Hypothalamus (tissue), 51 donors: Measurements from ENCODE around the gene WBP1L.
"Not testable (repeated sequence)": the region's sequence is repeated elsewhere in the genome, so short reads cannot be mapped to it uniquely, and the experiment has no call there.

ENCODE experiments used
- DNase-seq, 51 donors: peaks; one replicate each; lab custom pipeline; 2025; lab: John Stamatoyannopoulos, UW

WBP1L gene

DNA sequence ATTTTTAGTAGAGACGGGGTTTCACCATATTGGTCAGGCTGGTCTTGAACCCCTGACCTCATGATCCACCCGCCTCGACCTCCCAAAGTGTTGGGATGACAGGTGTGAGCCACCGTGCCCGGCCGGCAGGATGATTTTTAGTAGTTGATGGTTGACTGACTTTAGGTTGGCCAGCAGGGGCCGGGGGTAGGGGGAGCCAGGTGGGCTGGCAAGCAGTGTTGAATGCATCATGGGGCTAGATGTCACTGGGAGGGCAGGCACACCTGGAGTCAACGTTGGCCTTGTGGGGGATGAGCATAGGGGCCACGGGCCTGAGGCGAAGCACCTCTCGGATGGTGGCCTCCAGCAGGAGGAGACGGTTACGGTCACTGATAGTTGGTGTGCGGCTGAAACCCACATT lies 88.5 kb downstream of the WBP1L start:
- DNase-seq, result no peak

DNA sequence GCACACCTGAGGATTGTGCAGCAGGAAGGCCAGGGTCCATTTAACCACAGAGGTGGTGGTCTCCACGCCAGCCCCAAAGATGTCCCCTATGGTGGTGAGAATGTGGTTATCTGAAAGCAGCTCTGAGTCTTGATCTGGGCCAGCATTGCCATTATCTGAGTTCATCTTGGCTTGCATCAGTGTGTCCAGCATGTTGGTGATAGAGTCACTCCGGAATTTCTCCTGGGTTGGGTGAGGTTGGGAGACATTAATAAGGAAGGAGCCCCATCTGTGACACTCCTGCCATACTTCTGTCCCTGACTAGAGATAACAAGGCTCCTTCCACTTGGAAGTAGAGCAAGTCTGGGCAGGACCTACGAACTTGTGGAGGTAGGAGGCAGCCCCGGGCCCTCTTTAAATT lies 89.2 kb downstream of the WBP1L start:
- DNase-seq, result no peak

DNA sequence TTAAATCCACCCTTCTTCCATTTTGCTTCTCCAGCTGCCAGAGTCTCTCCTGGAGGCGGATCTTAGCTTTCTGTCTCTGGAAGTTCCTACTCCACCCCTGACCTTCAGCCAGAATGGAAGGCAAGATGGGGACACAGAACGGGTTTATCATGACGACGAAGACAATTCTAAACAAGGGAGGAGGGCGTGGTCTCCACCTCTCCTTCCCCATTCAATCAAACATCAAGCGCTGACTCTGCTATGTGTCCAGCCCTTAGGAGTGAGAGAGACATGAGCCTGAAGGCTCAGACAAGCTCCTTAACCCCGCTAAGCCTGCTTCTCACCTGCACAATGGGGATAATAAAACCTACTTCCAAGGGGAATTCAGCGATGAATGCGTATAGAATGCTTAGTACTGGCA lies 90.4 kb downstream of the WBP1L start:
- DNase-seq, result no peak

DNA sequence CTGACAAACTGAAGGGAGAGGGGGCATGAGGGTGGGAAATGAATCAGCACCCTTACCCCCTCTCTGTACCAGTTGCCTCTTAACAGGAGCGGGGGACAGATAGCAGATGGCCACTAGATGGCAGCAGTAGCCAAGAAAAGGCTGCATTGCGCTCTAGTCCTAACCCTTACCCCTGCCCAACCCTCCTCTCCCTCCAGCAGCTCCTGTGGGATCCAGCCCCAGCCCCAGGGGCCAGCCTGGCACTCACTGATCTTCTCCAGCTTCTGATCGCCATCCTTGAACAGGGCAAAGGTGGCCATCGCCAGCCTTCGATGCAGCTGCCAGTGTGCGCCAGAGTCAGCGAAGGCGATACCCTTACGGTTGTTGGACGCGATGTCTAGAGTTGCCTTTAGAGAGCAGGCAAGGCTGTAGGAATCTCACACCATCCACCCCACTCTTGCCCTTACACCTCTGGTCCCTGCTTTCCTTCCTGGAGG lies 91.3 kb downstream of the WBP1L start:
- DNase-seq, result peak in 45 of 51 donors; percentile 9 to 73 (median 35)

DNA sequence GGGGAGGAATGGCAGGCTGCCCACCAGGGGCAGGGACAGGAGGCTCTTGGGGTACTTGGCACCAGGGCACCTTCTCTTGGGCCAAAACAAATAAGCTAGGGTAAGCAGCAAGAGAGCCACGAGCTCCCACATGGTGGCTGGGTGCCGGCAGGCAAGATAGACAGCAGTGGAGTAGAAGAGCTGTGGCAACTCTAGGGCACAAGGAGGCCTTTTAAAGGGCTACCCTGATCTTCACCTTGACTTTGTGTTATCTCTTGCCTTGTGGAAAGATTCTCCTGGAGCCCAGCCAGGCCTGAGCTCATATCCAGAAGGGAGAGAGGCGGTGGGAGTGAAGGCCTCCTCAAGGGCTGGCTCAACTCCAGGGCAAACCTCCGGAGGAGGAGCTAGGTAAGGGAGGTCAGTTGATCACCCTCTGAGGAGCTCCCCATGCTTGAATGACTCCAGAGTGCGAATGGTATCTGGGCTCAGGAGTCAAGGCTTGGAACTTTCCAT lies 93.5 kb downstream of the WBP1L start, which contains the start of gene CYP17A1:
Gene CYP17A1 (minus strand): TSS at position 184 of the 492 bp plus-strand sequence. CDS start 52 bp downstream, at position 132.
- no peak for DNase-seq

DNA sequence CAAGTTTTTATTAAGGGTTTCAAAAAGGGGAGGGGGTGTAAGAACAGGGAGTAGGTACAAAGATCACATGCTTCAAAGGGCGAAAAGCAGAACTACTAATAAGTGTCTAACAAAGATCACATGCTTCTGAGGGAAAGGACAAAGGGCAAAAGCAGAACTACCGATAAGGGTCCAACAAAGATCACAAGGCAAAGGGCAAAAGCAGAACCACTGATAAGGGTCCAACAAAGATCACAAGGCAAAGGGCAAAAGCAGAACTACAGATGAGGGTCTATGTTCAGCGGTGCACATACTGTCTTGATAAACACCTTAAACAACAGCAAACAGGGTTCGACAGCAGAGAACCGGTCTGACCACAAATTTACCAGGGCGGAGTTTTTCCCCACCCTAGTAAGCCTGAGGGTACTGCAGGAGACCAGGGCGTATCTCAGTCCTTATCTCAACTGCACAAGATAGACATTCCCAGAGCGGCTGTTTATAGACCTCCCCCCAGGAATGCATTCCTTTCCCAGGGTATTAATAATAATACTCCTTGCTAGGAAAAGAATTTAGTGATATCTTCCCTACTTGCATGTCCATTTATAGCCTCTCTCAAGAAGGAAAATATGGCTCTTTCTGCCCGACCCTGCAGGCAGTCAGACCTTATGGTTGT lies 94.7 kb downstream of the WBP1L start:
- DNase-seq, result not testable (repeated sequence)

DNA sequence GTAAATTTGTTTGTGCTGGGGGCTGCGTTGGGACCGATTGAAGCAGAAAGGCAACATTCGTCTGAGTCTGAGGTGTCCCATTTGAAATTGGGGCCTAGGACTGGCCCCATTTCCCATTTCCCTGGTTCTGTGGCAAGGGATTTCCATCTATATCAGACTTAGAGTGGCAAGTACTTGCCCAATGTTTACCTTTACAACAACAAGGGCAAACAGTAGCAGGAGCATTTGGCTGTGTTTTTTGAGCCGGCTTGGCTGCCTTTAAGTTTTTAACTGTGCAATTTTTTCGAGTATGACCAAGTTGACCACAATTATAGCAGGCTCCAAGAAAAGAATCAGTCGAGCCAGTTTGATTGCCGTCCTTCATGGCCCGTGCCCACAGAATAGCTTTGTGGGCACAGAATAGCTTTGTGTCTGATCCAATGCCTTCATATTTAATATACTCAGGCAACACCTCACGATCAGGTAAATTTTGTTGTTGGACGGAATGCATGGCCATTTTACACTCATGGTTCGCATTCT lies 98.1 kb downstream of the WBP1L start:
- DNase-seq, result no peak

DNA sequence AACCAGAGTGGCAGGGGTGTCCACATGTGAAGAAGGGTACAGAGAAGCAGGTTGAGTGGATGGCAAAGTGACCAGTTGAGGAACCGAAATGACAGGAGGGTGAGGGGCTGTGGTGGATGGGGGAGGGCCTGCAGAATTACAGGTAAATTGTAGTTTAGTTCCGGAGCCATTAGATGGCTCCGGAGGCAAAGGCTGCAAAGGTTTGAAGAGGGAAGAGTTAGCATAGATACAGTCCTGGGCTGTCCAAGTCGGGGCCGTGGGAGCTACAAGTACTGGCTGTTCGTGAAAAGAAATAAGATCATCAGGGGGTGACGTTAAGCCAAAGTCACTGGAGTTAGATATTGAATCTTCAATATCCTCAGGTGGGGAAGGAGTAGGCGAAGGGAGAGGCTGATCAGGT lies 99.4 kb downstream of the WBP1L start:
- not testable (repeated sequence) for DNase-seq

DNA sequence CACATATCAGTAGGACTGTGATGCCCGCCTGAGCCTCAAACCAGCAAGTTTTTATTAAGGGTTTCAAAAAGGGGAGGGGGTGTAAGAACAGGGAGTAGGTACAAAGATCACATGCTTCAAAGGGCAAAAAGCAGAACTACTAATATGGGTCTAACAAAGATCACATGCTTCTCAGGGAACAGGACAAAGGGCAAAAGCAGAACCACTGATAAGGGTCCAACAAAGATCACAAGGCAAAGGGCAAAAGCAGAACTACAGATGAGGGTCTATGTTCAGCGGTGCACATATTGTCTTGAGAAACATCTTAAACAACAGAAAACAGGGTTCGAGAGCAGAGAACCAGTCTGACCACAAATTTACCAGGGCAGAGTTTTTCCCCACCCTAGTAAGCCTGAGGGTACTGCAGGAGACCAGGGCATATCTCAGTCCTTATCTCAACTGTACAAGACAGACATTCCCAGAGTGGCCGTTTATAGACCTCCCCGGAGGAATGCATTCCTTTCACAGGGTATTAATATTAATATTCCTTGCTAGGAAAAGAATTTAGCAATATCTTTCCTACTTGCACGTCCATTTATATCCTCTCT lies 100.5 kb downstream of the WBP1L start:
- not testable (repeated sequence) for DNase-seq

DNA sequence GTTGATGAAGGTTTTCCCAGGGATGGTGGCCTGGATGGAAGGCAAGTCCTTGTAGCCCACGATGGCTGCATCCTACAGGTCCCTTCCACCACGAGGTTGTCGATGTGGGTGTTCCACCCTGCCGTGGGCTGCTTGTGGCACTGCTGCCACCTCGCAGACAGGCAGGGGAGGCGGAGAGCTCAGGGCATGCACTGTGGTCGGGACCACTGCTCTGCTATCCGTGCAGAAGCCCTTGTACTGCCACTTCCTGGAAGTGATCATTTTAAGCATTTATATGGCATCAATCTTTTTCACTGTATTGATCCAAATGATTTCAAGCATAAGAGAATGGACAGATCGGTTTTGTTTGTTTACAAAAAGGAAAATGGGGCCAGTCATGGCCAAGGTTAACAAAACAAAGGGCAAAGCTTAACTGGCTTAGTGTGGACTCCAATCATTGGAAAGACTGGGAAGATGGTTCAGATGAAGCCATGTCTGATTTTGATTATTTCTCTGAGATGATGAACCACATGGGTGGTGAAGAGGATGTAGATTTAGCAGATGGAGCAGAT lies 101.7 kb downstream of the WBP1L start:
- no peak for DNase-seq

DNA sequence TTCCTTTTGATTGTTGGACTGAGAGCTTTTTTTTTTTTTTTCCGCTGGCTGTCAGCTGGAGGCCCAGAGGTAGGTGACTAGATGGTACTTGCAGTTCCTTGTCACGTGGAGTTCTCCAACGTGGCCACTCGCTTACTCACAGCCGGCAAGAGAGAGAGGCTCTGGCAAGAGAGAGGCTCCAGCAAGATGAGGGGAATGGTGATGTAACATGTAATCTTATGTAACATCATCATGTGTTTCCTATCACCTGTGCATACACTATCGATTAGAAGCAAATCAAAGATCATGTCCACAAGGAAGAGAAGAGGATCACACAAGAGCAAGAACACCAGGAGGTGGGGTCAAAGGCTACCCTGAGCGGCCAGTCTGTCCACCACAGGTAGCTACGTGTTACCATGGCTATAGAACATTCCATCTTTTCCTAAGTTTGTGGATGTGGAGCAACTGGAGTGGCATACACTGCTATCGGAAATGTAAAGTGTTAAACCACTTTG lies 106.3 kb downstream of the WBP1L start:
- no peak for DNase-seq

DNA sequence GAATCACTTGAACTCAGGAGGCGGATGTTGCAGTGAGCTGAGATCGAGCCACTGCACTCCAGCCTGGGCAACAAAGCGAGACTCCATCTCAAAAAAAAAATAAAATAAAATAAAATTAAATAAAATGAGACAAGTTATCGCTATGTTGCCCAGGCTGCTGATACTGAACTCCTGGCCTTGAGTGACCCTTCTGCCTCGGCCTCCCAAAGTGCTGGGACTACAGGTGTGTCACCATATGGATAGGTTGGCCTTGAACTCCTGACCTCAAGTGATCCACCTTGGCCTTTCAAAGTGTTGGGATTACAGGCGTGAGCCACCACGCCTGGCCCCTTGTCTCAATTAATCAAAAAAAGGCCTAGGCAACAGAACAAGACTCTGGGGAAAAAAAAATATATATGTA lies 109.5 kb downstream of the WBP1L start:
- not testable (repeated sequence) for DNase-seq

DNA sequence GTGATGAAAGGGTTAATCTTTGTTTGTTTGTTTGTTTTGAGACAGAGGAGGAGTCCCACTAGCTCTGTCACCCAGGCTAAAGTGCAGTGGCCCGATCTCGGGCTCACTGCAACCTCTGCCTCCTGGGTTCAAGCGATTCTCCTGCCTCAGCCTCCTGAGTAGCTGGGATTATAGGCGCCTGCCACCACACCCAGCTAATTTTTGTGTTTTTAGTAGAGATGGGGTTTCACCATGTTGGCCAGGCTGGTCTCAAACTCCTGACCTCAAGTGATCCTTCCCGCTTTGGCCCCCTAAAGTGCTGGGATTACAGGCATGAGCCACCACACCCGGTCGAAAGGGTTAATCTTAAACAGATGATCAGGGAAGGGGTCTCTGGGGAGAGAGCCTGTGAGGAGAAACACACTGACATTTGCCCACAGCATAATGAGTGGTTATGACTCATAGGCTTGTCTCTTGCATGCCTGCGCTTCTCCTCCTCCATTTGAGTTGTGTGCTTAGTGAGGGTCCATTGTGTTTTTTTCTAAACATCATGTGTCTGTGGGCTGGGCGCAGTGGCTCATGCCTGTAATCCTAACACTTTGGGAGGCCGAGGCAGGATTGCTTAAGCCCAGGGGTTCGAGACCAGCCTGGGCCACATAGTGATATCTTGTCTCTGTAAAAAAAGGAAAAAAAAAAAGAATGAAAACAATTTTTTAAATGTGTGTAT lies 112.1 kb downstream of the WBP1L start:
- peak in 2 of 51 donors; percentile 3 to 6 for DNase-seq

DNA sequence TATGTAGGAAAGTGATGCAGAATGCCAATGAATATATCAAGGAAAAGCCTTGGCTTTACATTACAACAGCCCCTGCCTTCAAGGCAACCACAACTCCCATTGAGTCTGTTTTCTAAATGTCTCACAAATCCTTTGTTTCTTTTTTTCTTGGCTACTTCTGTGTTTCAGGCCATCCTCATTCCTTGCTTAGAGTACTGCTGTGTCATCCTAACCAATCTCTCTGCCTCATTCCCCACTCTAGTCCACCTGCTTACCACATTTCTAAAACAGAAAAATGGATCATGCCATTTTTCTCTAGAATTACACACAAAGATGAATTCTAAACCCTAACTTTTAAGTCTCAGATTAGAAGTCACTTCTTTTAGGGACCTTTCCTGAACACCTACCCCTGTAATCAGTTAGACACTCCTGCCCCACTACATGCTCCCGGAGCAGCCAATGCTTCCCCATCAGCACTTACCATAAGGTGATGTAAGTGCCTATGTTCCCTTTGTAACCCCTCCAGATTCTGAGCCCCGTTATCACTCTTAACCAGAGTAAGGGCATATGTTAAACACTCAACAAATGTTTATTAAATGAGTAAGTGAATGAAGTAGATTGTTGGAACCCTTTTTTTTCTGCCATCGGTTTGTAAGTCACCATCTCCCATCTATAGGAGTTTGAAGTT lies 113.1 kb downstream of the WBP1L start:
- no peak for DNase-seq

DNA sequence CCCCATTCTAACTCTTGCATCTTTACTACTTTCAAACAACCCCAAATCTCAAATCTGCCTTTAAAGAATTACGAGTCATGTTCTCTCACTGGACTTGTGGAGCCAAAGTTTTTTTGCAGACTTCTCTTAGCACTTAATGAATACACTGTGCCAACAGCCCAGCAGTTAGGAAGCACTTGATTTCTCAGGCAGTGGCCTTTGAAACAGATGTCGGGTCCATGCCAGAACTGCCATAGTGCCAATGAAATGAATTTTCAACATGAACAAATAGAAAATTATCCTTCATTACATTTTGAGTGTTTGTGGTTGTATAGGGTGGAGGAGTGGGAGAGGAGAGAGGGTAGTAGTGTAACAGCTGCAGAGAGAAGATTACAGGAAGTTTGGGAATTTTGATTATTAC lies 116.2 kb downstream of the WBP1L start:
- no peak for DNase-seq

DNA sequence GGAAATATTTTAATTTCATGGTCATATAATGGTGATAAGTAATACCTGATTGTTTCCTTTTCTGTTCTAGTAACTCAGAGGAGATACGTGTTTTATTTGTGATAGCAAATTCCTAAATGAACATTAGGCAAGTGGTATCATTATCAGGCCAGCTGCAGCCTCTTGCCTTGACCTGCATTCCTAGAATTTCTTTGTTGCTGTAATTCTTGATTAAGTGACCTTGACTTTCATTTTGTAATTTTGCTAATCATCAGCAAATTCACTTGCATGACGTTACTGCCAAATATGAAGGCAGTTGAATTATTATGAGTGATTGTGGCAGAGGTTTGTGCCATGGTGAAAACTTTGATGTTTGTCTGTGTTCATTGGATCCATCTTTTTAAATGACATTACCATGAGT lies 119.9 kb downstream of the WBP1L start:
- DNase-seq, result no peak

DNA sequence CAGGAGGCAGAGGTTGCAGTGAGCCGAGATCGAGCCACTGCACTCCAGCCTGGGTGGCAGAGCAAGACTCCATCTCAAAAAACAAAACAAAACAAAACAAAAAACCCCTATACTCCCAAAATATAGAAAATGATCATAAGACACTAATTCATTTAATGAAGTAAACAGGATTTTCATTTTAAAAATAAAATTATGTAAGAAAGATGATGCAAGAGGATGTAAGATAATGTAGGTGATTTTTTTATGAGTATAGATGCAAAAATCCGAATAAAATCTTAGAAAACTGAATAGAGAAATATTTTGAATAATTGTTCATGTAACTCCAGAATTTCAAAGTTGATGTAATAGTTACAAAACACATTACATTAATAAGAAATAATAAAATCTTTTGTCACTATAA lies 121.9 kb downstream of the WBP1L start:
- DNase-seq, result no peak
